GM12878 (cell line): Measurements from ENCODE around the gene KIFC1. TPM values are rescaled to one million over a fixed set of nuclear protein-coding genes. Genes with fewer than 3 reads are reported as not detected.

Source experiments
- ATAC-seq: fragments of 200-7000 bp; cut with Tn5 transposase; 3 replicates; pipeline ENCODE4 v1.9.1; 2020; ENCODE audit warnings: mild to moderate bottlenecking, moderate library complexity
- BruUV-seq: library from RNA; stranded (reverse); fragments of 400-500 nt; replicated peaks from 2 replicates; lab custom pipeline; 2021; lab: Mats Ljungman, UMichigan
- CTCF ChIA-PET: fragments of 300-600 bp; sonication (Branson Sonifier 250); formaldehyde crosslinking; extraction: SDS; loops from one replicate; lab custom pipeline; 2021; ENCODE audit warnings: inconsistent platforms; lab: Yijun Ruan, JAX
- POLR2A ChIA-PET: fragments of 350-600 bp; formaldehyde crosslinking; extraction: SDS; loops from one replicate; lab custom pipeline; 2021; ENCODE audit warnings: inconsistent platforms; lab: Charles Lee
- RAD21 ChIA-PET: fragments of 300-600 bp; sonication (Branson Sonifier 250); formaldehyde crosslinking; loops from one replicate; lab custom pipeline; 2023; ENCODE audit warnings: antibody characterized with exemption; ENCODE audit not compliant: unreplicated experiment; lab: Charles Lee
- SMC1A ChIA-PET: fragments of 300-600 bp; sonication (Branson Sonifier 250); formaldehyde crosslinking; loops from one replicate; lab custom pipeline; 2023; ENCODE audit not compliant: unreplicated experiment, uncharacterized antibody; lab: Charles Lee
- DNase-seq: peaks from one replicate; pipeline ENCODE4 v3.0.0-alpha.2; 2011; ENCODE audit warnings: low read depth, low spot score
- FAIRE-seq: peaks from 3 replicates; lab custom pipeline; 2011; peaks lifted over from hg19 to GRCh38; lab: Jason Lieb, UNC
- H2AFZ ChIP-seq: 2 replicates; pipeline ENCODE4 v1.6.0; 2011; ENCODE audit warnings: low read depth, low read length, control low read depth; ENCODE audit not compliant: control insufficient read depth
- H3K27ac ChIP-seq: 2 replicates; pipeline ENCODE4 v1.5.1; 2011; ENCODE audit warnings: control low read depth; ENCODE audit not compliant: control insufficient read depth, insufficient read depth
- H3K27me3 ChIP-seq, 2 experiments: replicated peaks in 1 of 2; 2 replicates each; pipeline versions ENCODE4 v1.6.0 to v1.6.1; 2011; ENCODE audit warnings: low read length in 1 of 2; ENCODE audit not compliant: control insufficient read depth in 2 of 2, insufficient read depth in 2 of 2
- H3K36me3 ChIP-seq, 2 experiments: 2 replicates each; pipeline ENCODE4 v1.5.1; 2011; ENCODE audit warnings: low read length in 1 of 2; ENCODE audit not compliant: control insufficient read depth in 2 of 2, insufficient read depth in 2 of 2
- H3K4me1 ChIP-seq: 2 replicates; pipeline ENCODE4 v1.6.1; 2011; ENCODE audit warnings: mild to moderate bottlenecking, low read length, moderate library complexity, mixed read lengths; ENCODE audit not compliant: control insufficient read depth, insufficient read depth
- H3K4me2 ChIP-seq: 2 replicates; pipeline ENCODE4 v1.6.0; 2011; ENCODE audit warnings: control low read depth; ENCODE audit not compliant: control insufficient read depth, insufficient read depth
- H3K4me3 ChIP-seq: fragments of 200-600 bp; sonication (generic); 2 replicates; pipeline ENCODE4 v1.5.1; 2016
- H3K79me2 ChIP-seq: 2 replicates; pipeline ENCODE4 v1.6.0; 2011; ENCODE audit warnings: low read length; ENCODE audit not compliant: control insufficient read depth, insufficient read depth
- H3K9ac ChIP-seq: 2 replicates; pipeline ENCODE4 v1.8.0; 2011; ENCODE audit warnings: low read length, control low read depth, mixed read lengths; ENCODE audit not compliant: control insufficient read depth, insufficient read depth
- H3K9me3 ChIP-seq: replicated peaks from 3 replicates; pipeline ENCODE4 v1.5.1; 2011; ENCODE audit warnings: mild to moderate bottlenecking, low read length; ENCODE audit not compliant: control insufficient read depth, insufficient read depth
- H4K20me1 ChIP-seq: 2 replicates; pipeline ENCODE4 v1.6.0; 2011; ENCODE audit not compliant: control insufficient read depth, insufficient read depth
- BACH1 ChIP-seq: fragments of 450-650 bp; IDR thresholded peaks from 2 replicates; pipeline ENCODE4 v1.6.1; 2017; ENCODE audit warnings: mild to moderate bottlenecking, borderline replicate concordance
- CHD2 ChIP-seq: IDR thresholded peaks from 2 replicates; pipeline ENCODE4 v1.6.1; 2011; ENCODE audit warnings: low read depth, low read length, improper control_type of control experiment, borderline replicate concordance
- CHD4 ChIP-seq: fragments of 200-600 bp; sonication (generic); IDR thresholded peaks from 2 replicates; pipeline ENCODE4 v1.6.1; 2016; ENCODE audit warnings: mild to moderate bottlenecking
- CREM ChIP-seq: IDR thresholded peaks from 2 replicates; pipeline ENCODE4 v1.6.1; 2014; ENCODE audit warnings: antibody characterized with exemption, low read depth
- CTCF ChIP-seq, 3 experiments: IDR thresholded peaks in 2 of 3; conservative IDR thresholded peaks in 1 of 3; 2 replicates each; pipeline ENCODE4 v1.5.1; 2011; ENCODE audit warnings: low read depth in 3 of 3, low read length in 3 of 3, mild to moderate bottlenecking in 3 of 3, control low read depth in 2 of 3, moderate library complexity in 2 of 3, inconsistent platforms in 1 of 3, mixed read lengths in 1 of 3; ENCODE audit not compliant: control insufficient read depth in 2 of 3, insufficient read depth in 1 of 3; ENCODE audit errors: extremely low read depth in 1 of 3
- EGR1 ChIP-seq, 2 experiments: IDR thresholded peaks; 1 replicate in 1 of 2; 2 replicates in 1 of 2; pipeline ENCODE4 v1.6.1; 2011 to 2012; ENCODE audit warnings: low read depth in 2 of 2, low read length in 2 of 2, borderline replicate concordance in 1 of 2, mild to moderate bottlenecking in 1 of 2, moderate library complexity in 1 of 2
- IRF4 ChIP-seq: IDR thresholded peaks from 2 replicates; pipeline ENCODE4 v1.6.1; 2011; ENCODE audit warnings: low read depth, low read length
- JUNB ChIP-seq: IDR thresholded peaks from 2 replicates; pipeline ENCODE4 v1.6.1; 2016; ENCODE audit warnings: antibody characterized with exemption, mild to moderate bottlenecking
- JUND ChIP-seq: IDR thresholded peaks from 2 replicates; pipeline ENCODE4 v1.6.1; 2012; ENCODE audit warnings: low read depth, mild to moderate bottlenecking, low read length, improper control_type of control experiment, moderate library complexity
- MTA2 ChIP-seq: fragments of 450-650 bp; IDR thresholded peaks from 2 replicates; pipeline ENCODE4 v1.6.1; 2016; ENCODE audit warnings: low read depth, mild to moderate bottlenecking, moderate library complexity
- NBN ChIP-seq: fragments of 450-650 bp; IDR thresholded peaks from 2 replicates; pipeline ENCODE4 v1.6.1; 2016
- NFYB ChIP-seq: IDR thresholded peaks from 2 replicates; pipeline ENCODE4 v1.6.1; 2011; ENCODE audit warnings: low read depth, mild to moderate bottlenecking, low read length, improper control_type of control experiment, moderate library complexity; ENCODE audit not compliant: insufficient read depth
- NR2C1 ChIP-seq: fragments of 450-650 bp; IDR thresholded peaks from 2 replicates; pipeline ENCODE4 v1.6.1; 2017; ENCODE audit warnings: antibody characterized with exemption, mild to moderate bottlenecking, moderate library complexity
- PAX5 ChIP-seq: IDR thresholded peaks from 2 replicates; pipeline ENCODE4 v1.6.1; 2011; ENCODE audit warnings: low read depth, low read length, borderline replicate concordance
- SMC3 ChIP-seq: IDR thresholded peaks from 2 replicates; pipeline ENCODE4 v1.6.1; 2011; ENCODE audit warnings: low read length, improper control_type of control experiment, borderline replicate concordance
- SPI1 ChIP-seq: IDR thresholded peaks from 2 replicates; pipeline ENCODE4 v1.6.1; 2011; ENCODE audit warnings: low read depth, mild to moderate bottlenecking, low read length, moderate library complexity, borderline replicate concordance; ENCODE audit not compliant: insufficient read depth
- TCF12 ChIP-seq: IDR thresholded peaks from 2 replicates; pipeline ENCODE4 v1.6.1; 2011; ENCODE audit warnings: low read depth, mild to moderate bottlenecking, low read length
- YY1 ChIP-seq: IDR thresholded peaks from 2 replicates; pipeline ENCODE4 v1.6.1; 2011; ENCODE audit warnings: low read depth, mild to moderate bottlenecking, low read length
- ZBTB40 ChIP-seq: fragments of 450-650 bp; IDR thresholded peaks from 2 replicates; pipeline ENCODE4 v1.6.1; 2016; ENCODE audit warnings: mild to moderate bottlenecking, moderate library complexity, borderline replicate concordance
- WGBS: methylation state at CpG from one replicate; pipeline ENCODE4 v1.1.6; 2016; ENCODE audit warnings: low lambda C conversion rate; ENCODE audit not compliant: insufficient replicate concordance, insufficient coverage; ENCODE audit errors: missing lambda C conversion rate; 5-methylcytosine and 5-hydroxymethylcytosine counted together
- in situ Hi-C: fragments of 300-500 bp; cut with MboI; formaldehyde crosslinking; loops from 9 replicates; pipeline ENCODE4 v1.14.3; 2018; ENCODE audit warnings: mixed read lengths
- intact Hi-C: fragments of 100-400 bp; cut with micrococcal nuclease; formaldehyde crosslinking; loops from one replicate; pipeline ENCODE4 v1.14.2; 2022; ENCODE audit not compliant: unreplicated experiment
- polyA plus RNA-seq, 11 experiments: library from polyadenylated mRNA; depleted of rRNA in 4 of 11; unstranded in 6 of 11; stranded (reverse) in 5 of 11; fragments of >200 nt; fragmentation: Nextera tagmentation in 4 of 11; fragmentation: Illumina TruSeq in 1 of 11; extraction: Ambion mirVana in 4 of 11; extraction: Trizol in 1 of 11; gene quantifications; 1 replicate in 1 of 11; 2 replicates in 10 of 11; pipeline versions ENCODE4 v1.2.1 to v1.2.3, GENCODE V29; 2011 to 2016; ENCODE audit warnings: inconsistent platforms in 2 of 11, missing spikeins in 2 of 11, low read depth in 1 of 11
- total RNA-seq, 4 experiments: library from RNA; depleted of rRNA in 3 of 4; stranded (reverse); fragments of >200 nt in 3 of 4; fragmentation: Illumina TruSeq in 1 of 4; extraction: Trizol in 1 of 4; gene quantifications; 2 replicates each; pipeline versions ENCODE4 v1.2.1 to v1.2.3, GENCODE V29; 2013 to 2021

KIFC1 gene
- total and polyA plus RNA-seq, 10 of the 15 experiments (the other 5 are each of a cell fraction or from before 2014, with no cell fraction given), result 1.8 to 87.4 (median 54.4) TPM

GRCh38 chr6:33414592-33415271, 23.1 kb downstream of the KIFC1 start:
- no peak overlapping the region for H3K9ac ChIP-seq
- TF ChIP-seq NR2C1 (no peak), CREM (no peak), JUNB (no peak), YY1 (0 out of 2 replicates have a peak, but pooled peaks have one; percentile 29), CTCF (IDR thresholded peaks at IDR 0.05 in 2 of 3, conservative IDR thresholded peaks at IDR 0.05 in 1 of 3; ENCODE audit: control insufficient read depth in 2 of 3, extremely low read depth in 1 of 3, insufficient read depth in 1 of 3, low read depth in 3 of 3, low read length in 3 of 3) (peak; percentile 22 to 53 (median 48); a peak in 4 of 6 replicates), IRF4 (no peak), MTA2 (no peak), SPI1 (no peak; the same call in 1 of the 2 replicates), ZBTB40 (no peak), JUND (no peak), BACH1 (peak; percentile 28; the same call in 1 of the 2 replicates), SMC3 (peak; percentile 13; the same call in 1 of the 2 replicates), EGR1 (IDR thresholded peaks at IDR 0.05; ENCODE audit: borderline replicate concordance in 1 of 2, low read depth in 2 of 2, low read length in 2 of 2) (no peak), PAX5 (peak; percentile 66; the same call in 1 of the 2 replicates), NFYB (no peak), CHD2 (no peak), TCF12 (no peak), NBN (0 out of 2 replicates have a peak, but pooled peaks have one; percentile 14), CHD4 (no peak)

More at GRCh38 chr6:33414592-33415271, 23.1 kb downstream of the KIFC1 start:
- H3K79me2 ChIP-seq, result peaks cover 32% of the 10 kb centered on the region
- H3K9me3 ChIP-seq, result no peaks in the 10 kb centered on the region
- no peak for DNase-seq
- no TSS peak for BruUV-seq
- CTCF ChIA-PET, result interaction anchor here (0.7 to 5.3 kb wide), 3 partner anchors 11 to 20 kb away, joined by 4 to 25 read pairs (median 7); no protein-coding TSS in a partner anchor
- no peaks in the 10 kb centered on the region; the same call in 1 of the 2 replicates for H4K20me1 ChIP-seq
- peak overlapping the region; percentile 83 for H3K4me2 ChIP-seq
- 32% methylated on average over 11 of the region's 12 CpGs for WGBS
- 0 out of 2 replicates have a peak overlapping the region, but pooled peaks have one; percentile 98 for H3K4me3 ChIP-seq
- peaks cover 30% of the 10 kb centered on the region for H3K4me1 ChIP-seq
- FAIRE-seq, result no peak
- H2AFZ ChIP-seq, result no peak overlapping the region
- in situ Hi-C loops (no loop called here), intact Hi-C loops (loop anchor here (5.0 kb wide), 1 partner anchor 97 kb away; the partner anchor contains the start of gene ZBTB22)
- POLR2A ChIA-PET, result no interaction called here
- H3K27me3 ChIP-seq, result no peaks in the 10 kb centered on the region
- SMC1A ChIA-PET, result interaction anchor here (2.2 kb wide), 1 partner anchor 16 kb away, joined by 6 read pairs; no protein-coding TSS in a partner anchor
- no peak for ATAC-seq
- H3K36me3 ChIP-seq, result peaks cover 0 to 4% of the 10 kb centered on the region in 2 experiments; a peak in 2 of 4 replicates
- RAD21 ChIA-PET, result no interaction called here
- no peak overlapping the region; the same call in none of the 2 replicates for H3K27ac ChIP-seq
